K562 (cell line): Measurements from ENCODE around the gene HNMT. TPM values are rescaled to one million over a fixed set of nuclear protein-coding genes. Genes with fewer than 3 reads are reported as not detected.

Source experiments
- ATAC-seq: fragments of 200-7000 bp; cut with Tn5 transposase; 3 replicates; pipeline ENCODE4 v1.9.1; 2020; ENCODE audit warnings: moderate library complexity
- BruUV-seq: library from RNA; stranded (reverse); fragments of 400-500 nt; replicated peaks from 2 replicates; lab custom pipeline; 2021; lab: Mats Ljungman, UMichigan
- CTCF ChIA-PET: fragments of 300-600 bp; formaldehyde crosslinking; extraction: SDS; loops from one replicate; lab custom pipeline; 2021; ENCODE audit warnings: low intra/inter-chr PET ratio; lab: Yijun Ruan, JAX
- POLR2A ChIA-PET: fragments of 300-600, 350-650 bp; sonication (Branson Sonifier 250); formaldehyde crosslinking; extraction: SDS; loops from one replicate; lab custom pipeline; 2021; ENCODE audit warnings: antibody characterized with exemption, inconsistent platforms; lab: Yijun Ruan, JAX
- DNase-seq, 4 experiments: peaks; one replicate each; pipeline versions ENCODE4 v3.0.0 to v3.0.0-alpha.2; 2011 to 2018; ENCODE audit warnings: low spot score in 3 of 4, mixed read lengths in 3 of 4; ENCODE audit errors: extremely low read depth in 1 of 4
- FAIRE-seq: peaks from 2 replicates; lab custom pipeline; 2011; peaks lifted over from hg19 to GRCh38; lab: Jason Lieb, UNC
- H2AFZ ChIP-seq: 2 replicates; pipeline ENCODE4 v1.6.0; 2011; ENCODE audit warnings: low read depth, low read length, control low read depth, inconsistent platforms
- H3K27ac ChIP-seq: fragments of 200-600 bp; 3 replicates; pipeline ENCODE4 v1.8.0; 2011; ENCODE audit warnings: low read depth, mild to moderate bottlenecking, control low read depth, inconsistent platforms, low read length, moderate library complexity, mixed read lengths; ENCODE audit errors: extremely low read depth
- H3K27me3 ChIP-seq, 2 experiments: fragments of 300-600 bp in 1 of 2; 2 replicates in 1 of 2; 3 replicates in 1 of 2; pipeline versions ENCODE4 v1.6.0 to v1.8.0; 2011; ENCODE audit warnings: inconsistent platforms in 2 of 2, low read length in 2 of 2, mild to moderate bottlenecking in 1 of 2, mixed read lengths in 1 of 2, moderate library complexity in 1 of 2; ENCODE audit not compliant: control insufficient read depth in 2 of 2, insufficient read depth in 2 of 2
- H3K36me3 ChIP-seq: fragments of 300-600 bp; 3 replicates; pipeline ENCODE4 v1.8.0; 2011; ENCODE audit warnings: mild to moderate bottlenecking, low read length, inconsistent platforms; ENCODE audit not compliant: control insufficient read depth, insufficient read depth
- H3K4me1 ChIP-seq, 2 experiments: fragments of 200-600 bp in 1 of 2; replicated peaks in 1 of 2; 2 replicates in 1 of 2; 3 replicates in 1 of 2; pipeline versions ENCODE4 v1.5.1 to v1.8.0; 2011; ENCODE audit warnings: inconsistent platforms in 2 of 2, low read length in 2 of 2, mild to moderate bottlenecking in 1 of 2, mixed read lengths in 1 of 2, moderate library complexity in 1 of 2; ENCODE audit not compliant: control insufficient read depth in 2 of 2, insufficient read depth in 2 of 2
- H3K4me2 ChIP-seq: 2 replicates; pipeline ENCODE4 v1.6.1; 2011; ENCODE audit warnings: low read length, control low read depth, inconsistent platforms, mixed read lengths; ENCODE audit not compliant: insufficient read depth
- H3K4me3 ChIP-seq: fragments of 200-600 bp; sonication (generic), shearing (Covaris generic); 2 replicates; pipeline ENCODE4 v1.5.1; 2016; ENCODE audit warnings: control low read depth, inconsistent platforms
- H3K79me2 ChIP-seq: fragments of 200-600 bp; 3 replicates; pipeline ENCODE4 v1.8.0; 2011; ENCODE audit warnings: low read length, inconsistent platforms; ENCODE audit not compliant: control insufficient read depth, insufficient read depth
- H3K9ac ChIP-seq, 2 experiments: 2 replicates each; pipeline versions ENCODE4 v1.6.0 to v1.6.1; 2011; ENCODE audit warnings: low read depth in 2 of 2, low read length in 2 of 2, control low read depth in 1 of 2, inconsistent platforms in 1 of 2, mild to moderate bottlenecking in 1 of 2, mixed read lengths in 1 of 2; ENCODE audit not compliant: insufficient read depth in 1 of 2
- H3K9me1 ChIP-seq: one replicate; pipeline ENCODE4 v1.6.0; 2011; ENCODE audit warnings: inconsistent platforms, mild to moderate bottlenecking, low read length, moderate library complexity; ENCODE audit not compliant: control insufficient read depth, insufficient read depth
- H3K9me3 ChIP-seq: replicated peaks from 2 replicates; pipeline ENCODE4 v1.5.1; 2011; ENCODE audit warnings: low read depth, low read length, inconsistent platforms; ENCODE audit not compliant: control insufficient read depth, insufficient read depth
- H4K20me1 ChIP-seq: replicated peaks from 2 replicates; pipeline ENCODE4 v1.6.1; 2011; ENCODE audit warnings: low read length, inconsistent platforms, mixed read lengths; ENCODE audit not compliant: control insufficient read depth, insufficient read depth
- CREB5 ChIP-seq: fragments of 250-450 bp; sonication (Bioruptor Pico); IDR thresholded peaks from 2 replicates; pipeline ENCODE4 v1.5.0; 2020; ENCODE audit warnings: mild to moderate bottlenecking
- ERF ChIP-seq: fragments of 450-650 bp; formaldehyde crosslinking; IDR thresholded peaks from 2 replicates; pipeline ENCODE4 v1.4.0; 2020; ENCODE audit warnings: mild to moderate bottlenecking, mixed read lengths
- MTA1 ChIP-seq: fragments of 450-650 bp; IDR thresholded peaks from 2 replicates; pipeline ENCODE4 v1.6.1; 2017; ENCODE audit warnings: borderline replicate concordance
- PREB ChIP-seq: sonication (generic); formaldehyde crosslinking; IDR thresholded peaks from 2 replicates; pipeline ENCODE4 v1.8.1; 2023; ENCODE audit warnings: mild to moderate bottlenecking, missing genetic modification reagents
- SNRNP70 ChIP-seq: fragments of 200-400 bp; formaldehyde crosslinking; optimal IDR thresholded peaks from 2 replicates; pipeline ENCODE3; 2017; ENCODE audit warnings: low read depth, low read length
- USF2 ChIP-seq: sonication (generic); formaldehyde crosslinking; IDR thresholded peaks from 2 replicates; pipeline ENCODE4 v1.5.0; 2020; ENCODE audit warnings: missing genetic modification reagents
- ZNF512 ChIP-seq: IDR thresholded peaks from 2 replicates; pipeline ENCODE4 v1.6.1; 2016; ENCODE audit warnings: missing genetic modification characterization, missing compliant biosample characterization
- WGBS: fragments of 100-300 bp; shearing (Covaris generic); methylation state at CpG from one replicate; pipeline ENCODE4 v1.1.6; 2016; ENCODE audit warnings: low coverage, mixed read lengths; ENCODE audit not compliant: insufficient coverage; ENCODE audit errors: missing lambda C conversion rate; 5-methylcytosine and 5-hydroxymethylcytosine counted together
- in situ Hi-C: fragments of 300-500 bp; cut with MboI; formaldehyde crosslinking; loops from 4 replicates; pipeline ENCODE4 v1.15.0; 2018; ENCODE audit warnings: inconsistent platforms, mixed read lengths
- intact Hi-C: fragments of 100-400 bp; cut with micrococcal nuclease; formaldehyde crosslinking; loops from 2 replicates; pipeline ENCODE4 v1.14.2; 2022
- polyA plus RNA-seq, 8 experiments: library from polyadenylated mRNA; depleted of rRNA in 4 of 8; stranded (reverse) in 5 of 8; unstranded in 3 of 8; fragments of >200 nt; fragmentation: Nextera tagmentation in 2 of 8; fragmentation: Illumina TruSeq in 1 of 8; extraction: Ambion mirVana in 2 of 8; extraction: Trizol in 1 of 8; gene quantifications; 2 replicates each; pipeline versions ENCODE4 v1.2.1 to v1.2.3, GENCODE V29; 2011 to 2014; ENCODE audit warnings: inconsistent platforms in 1 of 8, missing spikeins in 1 of 8
- total RNA-seq, 7 experiments: library from RNA; depleted of rRNA in 6 of 7; stranded (reverse); fragments of >200 nt in 6 of 7; fragmentation: Illumina TruSeq in 2 of 7; extraction: Trizol in 2 of 7; gene quantifications; 2 replicates each; pipeline versions ENCODE4 v1.2.1 to v1.2.3, GENCODE V29; 2011 to 2021; ENCODE audit warnings: low replicate concordance in 1 of 7

HNMT gene
- total and polyA plus RNA-seq, 9 of the 15 experiments (the other 6 are each of a cell fraction or from before 2014, with no cell fraction given) = 3.1 to 10.9 (median 5.3) TPM

- TF ChIP-seq CREB5 (CRISPR knock-in tag) (no peak), ZNF512 (no peak)
These were observed 51.2 kb downstream of the HNMT start (continued) for GRCh38 chr2:138015494-138015893.

- in situ Hi-C loops = no loop called here
- no TSS peak for BruUV-seq
- Histone ChIP-seq H3K9ac (no peak overlapping the region), H3K27me3 (no peaks in the 10 kb centered on the region), H4K20me1 (no peaks in the 10 kb centered on the region)
- TF ChIP-seq MTA1 (no peak), ERF (no peak), PREB (no peak), USF2 (CRISPR knock-in tag) (no peak), SNRNP70 (no peak)
- TF ChIP-seq, all 486 proteins: peak for 0
- Histone ChIP-seq H3K9me1 (no peaks in the 10 kb centered on the region), H2AFZ (no peak overlapping the region), H3K4me1 (peaks cover 18 to 42% of the 10 kb centered on the region in 2 experiments; a peak in 4 of 5 replicates), H3K36me3 (no peaks in the 10 kb centered on the region), H3K79me2 (no peaks in the 10 kb centered on the region), H3K9me3 (no peaks in the 10 kb centered on the region), H3K4me2 (no peak overlapping the region), H3K27ac (no peak overlapping the region), H3K4me3 (no peak overlapping the region)
- ATAC-seq = no peak
- WGBS = 92% methylated on average over 3 of the region's 3 CpGs
- ChIA-PET POLR2A (interaction anchor here (1.2 to 1.4 kb wide), 2 partner anchors 12 to 16 kb away, joined by 3 to 4 read pairs; no protein-coding TSS in a partner anchor), CTCF (no interaction called here)
- no peak for FAIRE-seq
- intact Hi-C loops = no loop called here
- no peak for DNase-seq
These were observed 52.2 kb downstream of the HNMT start for GRCh38 chr2:138016351-138017087.
